UCSD-AML1 (cell line): ENCODE results near the gene IL9.

Experiments
- DNase-seq: peaks from one replicate; lab custom pipeline; 2025; ENCODE audit not compliant: unreplicated experiment; lab: John Stamatoyannopoulos, UW

Gene IL9

DNA sequence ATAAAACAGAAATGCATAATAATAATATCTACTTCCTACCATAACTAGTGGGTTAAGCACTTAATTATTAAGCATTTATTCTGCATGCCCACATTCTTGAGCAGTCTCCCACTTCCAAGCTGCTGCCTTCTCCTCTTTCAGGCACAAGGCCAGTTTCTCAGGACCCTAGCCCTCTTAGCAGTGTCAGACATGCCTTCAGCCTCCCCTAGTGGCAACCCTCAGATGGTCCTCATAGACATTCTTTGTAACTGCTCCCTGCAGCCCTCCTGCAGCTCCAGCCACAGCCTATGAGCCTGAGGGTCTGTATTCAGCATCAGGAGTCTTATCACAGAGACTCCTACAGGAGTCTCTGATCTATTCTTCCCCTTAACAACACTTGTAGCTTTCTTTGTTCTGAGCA, 3.9 kb downstream of the IL9 start:
- DNase-seq = no peak

DNA sequence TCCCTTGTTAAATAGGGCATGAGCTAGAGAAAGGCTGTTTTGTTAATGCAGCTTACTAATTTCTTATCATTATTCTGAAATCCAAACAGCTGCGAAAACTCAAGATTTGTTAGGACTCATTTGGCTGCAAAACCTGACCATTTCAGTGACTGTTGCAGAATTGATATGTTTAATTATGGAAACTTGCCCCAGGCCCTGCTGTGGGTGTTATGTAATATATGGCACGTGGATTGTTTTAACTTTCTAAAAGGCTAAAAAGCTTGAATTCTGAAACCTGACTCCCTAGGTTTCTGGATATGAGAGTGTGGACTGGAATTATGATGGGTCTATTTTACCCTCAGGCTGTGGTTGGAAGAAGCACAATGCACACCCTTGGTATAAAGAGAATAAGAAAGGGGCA, 4.4 kb downstream of the IL9 start:
- DNase-seq = no peak

DNA sequence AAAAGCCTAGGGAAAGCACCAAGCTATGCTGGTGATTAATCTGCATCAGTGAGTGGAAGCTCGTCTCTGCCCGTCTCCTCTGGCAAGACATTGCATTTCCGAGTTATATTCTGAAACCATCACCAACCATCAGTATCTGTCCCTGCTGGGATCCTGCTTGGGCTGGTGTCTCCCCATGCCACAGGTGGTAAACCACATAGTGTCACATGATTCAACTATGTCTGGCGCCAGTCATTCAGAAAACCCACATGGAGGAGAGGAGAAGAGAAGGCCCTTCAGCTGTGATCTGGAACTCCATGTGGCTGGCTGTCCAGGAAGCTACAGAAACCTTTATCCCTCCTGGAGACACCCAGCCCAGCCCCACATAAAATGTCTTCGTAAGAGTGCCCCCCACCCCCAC, 4.8 kb downstream of the IL9 start:
- no peak for DNase-seq

DNA sequence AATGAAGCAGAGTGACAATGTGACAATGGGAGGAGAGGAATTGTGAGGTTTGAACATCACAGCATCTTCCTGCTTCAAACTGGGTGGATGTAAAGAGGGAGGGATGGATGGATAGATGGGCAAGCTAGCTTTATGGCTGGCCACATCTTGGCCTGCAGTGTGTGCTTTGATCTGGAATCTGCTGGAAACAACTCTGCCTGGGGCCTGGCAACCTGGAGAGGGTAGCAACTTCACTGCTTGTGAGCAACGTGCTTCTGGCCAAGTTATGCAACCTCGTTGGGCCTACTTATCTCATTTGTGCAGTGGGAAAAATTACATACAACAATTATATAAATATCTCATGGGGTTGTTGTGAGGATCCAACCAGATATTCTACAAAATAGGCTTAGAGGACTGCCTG, 5.3 kb downstream of the IL9 start:
- no peak for DNase-seq

DNA sequence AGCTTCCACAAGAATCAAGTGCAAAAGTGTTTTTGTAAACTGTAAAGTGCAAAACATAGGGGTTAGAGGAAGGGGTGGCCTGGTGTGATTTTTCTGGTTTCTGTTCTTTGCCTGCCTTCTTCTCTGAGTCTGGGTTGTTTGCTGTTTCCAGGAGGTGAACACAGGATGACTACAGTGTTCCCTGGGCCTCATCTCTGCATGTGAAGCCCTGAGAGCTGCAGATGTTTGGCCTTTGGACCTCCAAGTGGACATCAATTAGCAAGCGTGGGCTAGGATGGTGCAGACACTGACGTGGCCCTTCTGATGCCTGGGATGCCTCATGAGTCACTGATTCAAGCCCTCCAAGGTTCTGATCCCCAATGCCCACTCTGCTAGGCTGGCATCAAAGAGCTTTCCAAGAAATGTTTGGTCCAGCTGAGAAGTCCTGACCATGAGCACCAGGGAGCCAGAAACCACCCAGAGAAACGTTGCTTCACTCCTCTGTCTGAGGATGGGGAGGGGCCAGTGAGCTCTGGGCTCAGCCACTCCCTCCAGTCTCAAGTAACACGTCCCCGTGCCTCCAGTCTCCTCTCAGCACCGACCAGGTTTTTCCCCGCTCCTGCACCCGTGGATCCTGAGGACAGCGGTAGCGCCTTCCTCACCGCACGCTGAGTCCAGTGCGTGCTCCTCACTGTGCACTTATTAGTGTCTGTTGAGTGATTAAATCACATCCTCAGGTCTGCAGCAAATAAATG, 7.6 kb downstream of the IL9 start:
- DNase-seq = no peak

DNA sequence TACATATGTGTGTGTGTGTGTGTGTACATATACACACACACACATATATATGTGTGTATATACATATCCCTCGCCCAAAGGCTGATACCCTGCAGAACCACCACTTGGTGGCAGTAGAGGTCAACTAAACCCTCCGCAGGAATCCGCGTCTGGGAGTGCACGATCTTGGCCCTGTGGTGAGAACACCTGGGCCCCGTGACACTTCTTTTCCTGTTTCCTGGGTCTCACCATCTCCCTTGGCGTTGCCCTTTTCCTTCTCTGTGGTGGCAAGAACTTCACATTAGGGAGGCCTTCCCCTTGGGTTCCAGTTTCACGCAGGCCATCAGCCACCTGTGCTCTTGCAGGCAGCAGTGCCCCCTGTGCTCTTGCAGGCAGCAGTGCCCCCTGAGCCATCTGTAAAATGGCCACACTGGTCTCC, 8.2 kb downstream of the IL9 start:
- DNase-seq = peak; percentile 49

DNA sequence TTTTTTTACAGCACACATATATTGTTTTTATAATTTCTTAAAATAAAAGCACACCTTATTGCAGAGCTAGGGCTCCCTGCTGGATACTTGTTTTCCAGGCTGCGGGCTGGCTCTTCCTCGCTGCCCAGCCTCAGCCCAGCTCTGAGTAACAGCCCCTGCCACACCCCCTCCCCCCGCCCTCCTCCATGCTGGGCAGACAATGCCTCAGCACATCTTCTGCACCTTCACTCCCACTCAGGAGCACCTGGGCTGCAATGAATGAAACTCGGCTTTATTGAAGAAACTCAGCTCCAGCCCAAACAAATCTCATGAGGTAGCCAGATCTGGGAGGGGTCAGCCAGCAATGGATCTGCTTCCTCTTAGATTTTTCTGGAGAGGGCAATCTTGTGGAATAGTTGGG, 9.5 kb downstream of the IL9 start:
- no peak for DNase-seq

DNA sequence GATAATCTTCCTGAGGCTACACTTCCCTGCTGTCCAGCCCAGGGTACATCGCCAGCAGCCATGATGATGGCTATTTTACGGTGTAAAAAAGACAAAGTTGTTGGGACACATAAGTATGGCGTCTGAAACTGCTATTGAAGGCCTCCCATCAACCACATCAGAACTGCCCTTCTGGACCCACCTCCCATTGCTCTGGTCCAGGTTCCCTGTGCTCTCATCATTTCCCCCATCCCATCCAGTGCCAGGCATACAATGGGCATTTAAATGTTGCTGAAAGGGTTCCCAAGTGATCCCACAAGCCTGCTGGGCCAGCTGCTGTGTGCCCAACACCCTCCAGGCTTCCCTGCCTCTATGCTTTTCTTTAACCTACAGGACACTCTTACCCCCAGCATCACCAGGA, 10.6 kb downstream of the IL9 start:
- DNase-seq = no peak

DNA sequence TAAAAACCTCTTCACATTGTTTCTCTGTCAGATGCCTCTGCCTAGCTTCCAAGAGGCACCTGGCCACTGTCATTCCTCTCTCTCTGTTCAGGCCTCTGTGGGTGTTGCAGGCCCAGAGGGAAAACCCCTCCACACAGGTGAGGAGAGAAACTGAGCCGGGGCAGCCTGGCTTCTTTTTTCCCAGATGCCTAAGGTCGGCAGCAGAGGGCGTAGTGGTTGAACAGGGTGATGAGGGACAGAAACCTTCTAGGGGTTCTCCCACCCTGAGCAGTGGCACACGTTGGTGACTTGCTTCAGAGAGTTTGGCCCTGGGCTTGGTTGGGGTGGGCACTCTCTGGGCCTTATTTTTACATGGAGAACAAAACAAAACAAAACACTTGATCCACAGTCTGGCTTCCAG, 12.2 kb downstream of the IL9 start:
- DNase-seq = no peak

DNA sequence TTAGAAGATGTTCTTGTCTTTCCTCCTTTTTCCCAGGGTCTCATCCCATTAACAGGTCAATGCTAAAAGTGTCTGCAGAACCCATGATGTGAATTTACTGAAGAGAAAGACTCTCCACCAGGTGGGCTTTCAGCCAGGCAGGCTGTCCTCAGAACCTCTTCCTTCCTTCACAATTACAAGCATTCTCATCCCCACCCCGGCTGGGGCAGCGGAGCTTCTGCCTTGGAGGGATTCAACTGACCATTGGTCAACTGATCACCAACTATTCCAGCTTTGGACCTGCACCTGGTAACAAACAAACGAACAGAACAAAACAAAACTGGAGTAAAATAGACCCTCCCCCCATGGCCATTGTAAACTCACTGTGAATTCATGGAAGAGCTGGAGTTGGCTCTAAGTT, 12.6 kb downstream of the IL9 start:
- no peak for DNase-seq

DNA sequence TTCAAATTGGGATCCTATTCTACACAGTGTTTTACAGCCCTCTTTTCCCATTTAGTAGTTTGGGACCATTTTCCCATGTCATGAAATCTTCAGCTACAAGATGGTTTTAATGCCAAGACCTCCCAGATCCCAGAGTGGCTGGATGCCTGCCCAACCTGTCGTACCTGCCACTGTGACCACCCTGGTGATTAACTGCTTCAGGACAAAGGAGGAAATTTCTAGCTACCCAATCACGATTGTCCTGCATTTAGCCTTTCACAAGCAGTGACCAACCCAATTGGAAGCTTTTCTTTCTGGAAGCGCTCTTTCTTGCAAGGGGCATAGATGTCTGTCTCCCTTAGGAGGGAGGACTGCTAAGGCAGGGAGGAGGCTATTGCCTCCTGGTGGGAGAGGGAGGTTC, 13.8 kb downstream of the IL9 start:
- no peak for DNase-seq

DNA sequence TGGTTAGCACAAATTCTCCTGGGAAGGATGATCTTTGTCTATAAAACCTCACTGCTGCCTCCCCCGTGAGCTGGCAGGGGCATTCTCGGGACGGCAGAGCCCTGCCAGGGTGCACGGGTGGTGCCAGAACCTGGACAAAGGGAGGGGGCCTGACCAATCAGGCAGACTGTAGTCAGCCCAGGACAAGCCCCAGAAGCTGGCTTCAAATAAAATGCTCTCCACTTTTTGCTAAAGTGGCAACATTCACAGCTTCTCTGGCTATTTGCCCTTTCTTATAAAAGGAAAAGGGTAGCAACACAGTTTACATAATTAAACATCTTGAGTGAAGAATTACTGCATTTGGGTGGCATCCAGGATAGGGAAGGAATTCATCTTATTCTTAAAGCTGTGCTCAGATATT, 14.4 kb downstream of the IL9 start:
- no peak for DNase-seq

DNA sequence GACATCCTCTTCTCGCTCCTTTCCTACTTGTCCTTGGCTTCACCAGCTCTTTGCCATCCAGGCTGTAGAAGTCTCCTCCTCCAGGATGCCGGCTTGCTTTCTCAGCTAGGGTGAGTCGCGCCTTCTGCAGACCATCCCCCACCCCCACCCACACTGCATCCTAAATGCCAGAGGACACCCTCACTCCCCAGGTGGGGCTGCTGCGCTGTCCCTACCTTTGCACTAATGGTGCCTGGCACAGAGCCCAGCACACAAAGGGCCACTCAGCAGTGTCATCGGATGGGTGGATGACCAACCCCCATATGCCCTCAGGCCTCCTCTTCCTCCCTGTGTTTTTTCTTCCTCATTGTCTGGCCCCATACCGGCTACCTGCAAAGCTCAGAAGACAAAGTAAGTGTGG, 14.8 kb downstream of the IL9 start:
- DNase-seq = no peak

DNA sequence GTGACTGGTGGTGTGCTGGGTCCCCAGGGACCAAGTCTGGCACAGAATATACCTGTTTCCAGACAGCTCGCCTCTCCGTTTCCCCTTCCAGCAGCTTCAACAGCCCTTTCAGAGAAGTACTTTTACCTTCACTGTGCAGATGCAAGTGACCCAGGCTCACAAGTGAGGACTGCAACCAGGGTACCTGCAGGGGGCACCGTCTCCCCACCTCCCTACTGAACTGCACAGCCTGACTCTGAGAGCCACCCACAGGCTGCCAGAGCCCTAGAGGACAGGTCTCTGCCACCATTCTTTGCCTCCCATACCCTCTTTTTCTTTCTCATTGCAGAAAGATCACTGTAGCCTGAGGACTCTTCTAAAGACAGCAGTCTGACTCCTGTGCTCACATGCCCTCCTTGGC, 15.4 kb downstream of the IL9 start:
- DNase-seq = no peak

DNA sequence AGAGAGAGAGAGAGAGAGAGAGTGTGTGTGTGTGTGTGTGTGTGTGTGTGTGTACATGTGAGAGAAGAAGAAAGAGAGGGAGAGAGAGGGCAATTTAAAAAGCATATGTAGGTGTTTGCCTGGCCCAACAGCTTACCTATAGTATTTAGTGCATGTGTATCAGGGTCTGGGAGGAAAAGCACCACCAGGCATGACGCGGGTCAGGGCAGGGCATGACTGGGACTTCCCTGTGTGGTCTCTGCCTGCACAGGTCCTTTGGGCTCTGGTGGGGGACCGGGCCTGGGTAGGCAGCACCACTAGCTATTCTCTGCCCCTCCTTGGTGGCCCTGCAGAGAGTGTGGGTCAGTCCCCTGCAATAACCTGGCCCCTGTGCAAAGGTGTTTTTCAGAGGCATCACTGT, 16.1 kb downstream of the IL9 start:
- DNase-seq = no peak

DNA sequence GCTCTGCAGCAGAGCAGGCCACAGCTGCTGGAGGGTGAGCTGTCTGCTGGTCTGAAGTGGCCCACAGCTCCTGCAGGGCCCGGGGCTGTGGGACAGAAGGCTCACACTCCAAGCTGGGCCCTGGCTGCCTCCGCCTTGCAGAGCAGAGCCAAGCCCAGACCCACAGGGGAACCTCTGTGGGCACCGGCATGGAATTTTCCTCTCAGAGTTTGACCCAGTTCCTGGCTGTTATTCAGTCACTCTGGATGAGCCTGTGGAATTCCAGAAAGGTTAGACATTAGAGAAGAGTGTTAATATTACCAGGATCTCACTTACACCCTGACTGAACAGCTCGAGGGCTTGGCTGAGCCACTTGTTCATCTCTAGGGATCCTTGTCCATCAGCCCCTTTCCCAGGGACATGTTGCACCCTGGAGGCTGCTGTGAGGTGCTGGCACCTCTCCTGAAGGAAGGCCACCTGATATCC, 17.5 kb downstream of the IL9 start:
- DNase-seq = no peak

DNA sequence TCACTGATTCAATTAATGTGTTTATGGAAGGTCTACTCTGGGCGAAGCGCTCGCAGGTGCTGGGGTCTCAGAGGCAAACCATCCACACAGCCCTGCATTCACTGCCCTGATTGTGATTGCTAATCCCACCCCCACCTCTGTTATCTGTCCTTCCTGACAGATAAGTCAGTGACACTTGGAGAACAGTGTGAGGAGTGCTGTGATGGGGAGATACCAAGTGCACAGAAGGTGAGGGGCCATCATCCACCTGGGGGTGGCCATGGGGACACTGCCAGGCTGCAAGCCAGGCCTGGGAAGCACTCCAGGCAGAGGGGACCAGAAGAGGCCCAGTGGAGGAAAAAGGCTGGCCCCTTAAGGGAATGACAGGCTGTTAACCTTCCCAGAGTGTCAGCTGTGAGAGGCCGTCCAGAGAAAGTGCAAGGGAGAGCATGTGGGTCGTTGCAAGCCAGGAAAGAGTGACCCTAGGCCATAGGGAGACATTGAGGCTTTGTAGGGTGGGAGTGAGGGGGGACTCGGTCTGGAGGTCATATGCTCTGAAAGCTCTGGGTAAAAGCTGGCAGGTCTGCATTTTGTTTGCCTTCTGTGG, 18.0 kb downstream of the IL9 start:
- no peak for DNase-seq

DNA sequence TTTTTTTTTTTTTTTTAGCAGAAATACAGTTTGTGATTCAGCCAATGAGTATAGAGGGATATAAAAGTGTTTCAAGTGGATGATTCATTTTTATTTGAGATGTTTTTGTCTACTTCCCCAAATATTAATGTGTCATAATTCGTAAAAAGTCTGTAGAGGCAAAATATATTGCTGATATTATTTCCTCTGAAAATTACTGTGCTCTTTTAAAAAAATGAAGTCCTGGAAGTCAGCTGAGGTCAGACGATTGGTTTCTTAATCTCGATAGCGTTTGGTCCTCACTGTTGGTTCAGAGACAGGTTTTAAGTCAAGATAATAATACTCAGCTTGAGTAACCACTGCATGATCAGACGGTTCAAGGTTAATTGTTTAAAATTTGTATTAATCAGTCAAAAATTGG, 19.5 kb downstream of the IL9 start:
- DNase-seq = no peak

DNA sequence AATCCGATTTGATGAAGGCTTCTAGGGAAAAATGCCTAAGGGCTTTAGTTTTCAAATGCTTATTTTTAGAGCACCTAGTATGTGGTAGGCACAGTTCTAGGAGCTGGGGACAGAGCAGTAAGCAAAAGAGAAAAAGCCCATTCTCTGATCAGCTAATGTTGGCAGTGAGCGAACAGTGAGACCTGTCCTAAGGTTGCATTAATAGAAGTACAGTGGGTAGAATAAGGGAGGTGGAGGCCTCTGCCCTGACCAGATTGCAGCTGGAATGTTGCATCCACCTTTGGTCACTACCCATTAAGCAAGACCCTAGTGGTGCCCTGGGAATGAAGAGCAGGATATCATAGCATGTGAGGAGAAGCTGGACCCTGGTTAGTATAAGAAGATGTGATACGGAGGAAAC, 20.1 kb downstream of the IL9 start:
- no peak for DNase-seq

DNA sequence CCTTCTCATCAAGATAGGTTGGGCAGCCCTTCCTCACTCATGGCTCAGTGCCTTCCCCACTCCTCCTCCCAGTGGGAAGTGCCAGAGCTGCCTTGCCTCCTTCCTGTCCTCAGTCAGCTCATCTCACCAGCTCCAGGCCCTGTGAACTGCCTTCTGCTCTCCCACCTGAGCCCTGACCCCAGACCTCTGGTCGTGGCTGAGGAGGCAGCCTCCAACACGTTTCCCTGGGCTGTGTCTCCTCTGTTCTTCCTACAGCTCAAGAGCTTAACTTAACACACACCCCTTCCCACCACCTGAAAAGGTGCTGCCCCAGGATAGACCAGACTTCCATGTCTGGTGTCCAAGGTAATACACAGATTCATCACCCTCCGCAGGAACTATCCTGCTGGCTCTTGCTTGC, 21.2 kb downstream of the IL9 start:
- DNase-seq = no peak

DNA sequence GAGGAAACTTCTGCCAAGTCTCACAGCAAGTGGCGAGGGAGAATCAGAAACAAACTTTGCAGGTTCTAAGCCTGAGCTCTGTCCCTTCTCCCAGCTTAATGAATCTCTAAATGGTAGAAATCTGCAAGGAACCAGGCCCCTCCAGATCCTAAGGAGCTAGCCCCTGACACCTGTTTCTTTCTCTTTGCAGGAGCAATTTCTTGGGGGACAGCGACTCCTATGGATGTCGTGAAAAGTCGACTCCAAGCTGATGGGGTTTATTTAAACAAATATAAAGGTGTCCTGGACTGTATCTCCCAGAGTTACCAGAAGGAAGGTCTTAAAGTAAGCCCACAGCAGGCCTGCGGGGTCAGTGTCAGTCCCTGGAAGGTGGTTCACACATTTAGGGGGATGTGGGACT, 21.8 kb downstream of the IL9 start:
- no peak for DNase-seq

DNA sequence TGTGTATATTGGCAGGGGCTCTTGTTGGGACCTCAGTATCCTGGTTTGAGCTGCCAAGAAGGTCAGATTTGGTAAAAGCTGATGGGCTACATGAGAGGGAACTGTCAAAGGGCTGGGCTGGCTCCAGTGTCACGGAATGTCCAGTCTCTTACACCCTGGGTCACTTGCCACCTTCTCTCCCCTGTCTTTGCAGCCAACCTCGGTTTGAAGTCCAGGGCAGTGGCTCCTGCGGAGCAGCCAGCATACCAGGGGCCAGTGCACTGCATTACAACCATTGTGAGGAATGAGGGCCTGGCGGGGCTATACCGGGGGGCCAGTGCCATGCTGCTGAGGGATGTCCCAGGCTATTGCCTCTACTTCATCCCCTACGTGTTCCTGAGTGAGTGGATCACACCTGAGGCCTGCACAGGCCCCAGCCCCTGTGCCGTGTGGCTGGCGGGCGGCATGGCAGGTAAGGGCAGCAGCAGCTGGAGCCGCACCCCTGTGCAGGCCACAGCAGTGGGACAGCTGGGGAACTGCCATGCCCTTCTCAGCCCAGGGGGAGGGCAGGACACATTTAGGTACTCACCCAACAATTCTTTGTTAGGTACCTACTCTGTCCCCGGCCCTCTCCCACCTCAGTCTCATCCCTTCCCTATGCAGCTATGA, 24.2 kb downstream of the IL9 start:
- no peak for DNase-seq

DNA sequence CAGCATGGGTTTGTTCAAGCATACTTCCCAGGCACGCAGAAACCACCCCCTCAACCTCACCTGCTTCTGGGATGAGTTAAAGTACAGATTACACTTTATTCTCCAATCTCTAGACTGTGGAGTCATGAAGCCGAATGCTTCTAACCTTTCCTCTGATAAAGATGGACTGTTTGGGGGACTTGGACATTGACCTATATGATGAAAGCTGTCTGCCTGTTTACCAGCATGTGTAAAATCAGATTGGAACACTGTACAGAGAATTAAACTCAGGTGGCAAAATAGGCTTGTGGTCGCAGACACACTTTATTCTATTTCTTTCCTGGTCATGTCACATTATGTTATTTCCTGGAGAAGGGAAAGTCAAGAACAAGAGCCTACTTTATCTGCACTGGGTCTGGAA, 25.7 kb downstream of the IL9 start:
- DNase-seq = no peak
